HepG2 (cell line): ENCODE results near the gene STK11. TPM values are rescaled to one million over a fixed set of nuclear protein-coding genes. Genes with fewer than 3 reads are reported as not detected.
A peak's percentile ranks its signal among the peaks of the same experiment; 100 is the strongest.

Experiments
- ATAC-seq: fragments of 200-7000 bp; cut with Tn5 transposase; 3 replicates; pipeline ENCODE4 v1.9.1; 2020; ENCODE audit warnings: mild to moderate bottlenecking, moderate library complexity
- BruUV-seq: library from RNA; stranded (reverse); fragments of 400-500 nt; replicated peaks from 2 replicates; lab custom pipeline; 2021; lab: Mats Ljungman, UMichigan
- CTCF ChIA-PET: fragments of 300-600 bp; formaldehyde crosslinking; extraction: SDS; loops from one replicate; lab custom pipeline; 2021; ENCODE audit warnings: low total read pairs, inconsistent platforms, low intra/inter-chr PET ratio; lab: Yijun Ruan, JAX
- POLR2A ChIA-PET: fragments of 350-600 bp; sonication (Branson Sonifier 250); formaldehyde crosslinking; loops from one replicate; lab custom pipeline; 2020; ENCODE audit warnings: antibody characterized with exemption, inconsistent platforms; lab: Yijun Ruan, JAX
- DNase-seq: peaks from one replicate; pipeline ENCODE4 v3.0.0-alpha.2; 2015; ENCODE audit warnings: low spot score
- FAIRE-seq: peaks from 3 replicates; lab custom pipeline; 2011; peaks lifted over from hg19 to GRCh38; lab: Jason Lieb, UNC
- H2AFZ ChIP-seq: one replicate; pipeline ENCODE4 v1.6.1; 2011; ENCODE audit warnings: low read length, inconsistent platforms
- H3K27ac ChIP-seq: fragments of 300-600 bp; 3 replicates; pipeline ENCODE4 v1.8.0; 2011; ENCODE audit warnings: mixed run types, mild to moderate bottlenecking, mixed read lengths, low read length, inconsistent platforms; ENCODE audit not compliant: insufficient read depth; ENCODE audit errors: extremely low read length
- H3K27me3 ChIP-seq, 2 experiments: fragments of 200-600 bp in 1 of 2; 2 replicates in 1 of 2; 3 replicates in 1 of 2; pipeline versions ENCODE4 v1.6.0 to v1.8.0; 2011; ENCODE audit warnings: low read length in 2 of 2, mild to moderate bottlenecking in 2 of 2, moderate library complexity in 2 of 2, inconsistent platforms in 1 of 2; ENCODE audit not compliant: insufficient read depth in 2 of 2, control insufficient read depth in 1 of 2
- H3K36me3 ChIP-seq, 2 experiments: fragments of 200-600 bp in 1 of 2; replicated peaks in 1 of 2; 2 replicates in 1 of 2; 3 replicates in 1 of 2; pipeline versions ENCODE4 v1.5.1 to v1.8.0; 2011; ENCODE audit warnings: low read length in 2 of 2, inconsistent platforms in 1 of 2; ENCODE audit not compliant: insufficient read depth in 2 of 2, control insufficient read depth in 1 of 2
- H3K4me1 ChIP-seq: 2 replicates; pipeline ENCODE4 v1.5.1; 2012; ENCODE audit warnings: low read length, inconsistent platforms; ENCODE audit not compliant: insufficient read depth
- H3K4me2 ChIP-seq: 2 replicates; pipeline ENCODE4 v1.6.0; 2011; ENCODE audit warnings: low read depth, low read length, inconsistent platforms
- H3K4me3 ChIP-seq, 3 experiments: fragments of 200-600 bp in 1 of 3; sonication (generic), shearing (Covaris generic) in 1 of 3; replicated peaks in 1 of 3; 2 replicates each; pipeline ENCODE4 v1.5.1; 2011 to 2016; ENCODE audit warnings: low read length in 3 of 3, inconsistent platforms in 2 of 3, low read depth in 2 of 3, mild to moderate bottlenecking in 2 of 3, control low read depth in 1 of 3, mixed read lengths in 1 of 3; ENCODE audit not compliant: insufficient read depth in 1 of 3
- H3K79me2 ChIP-seq: one replicate; pipeline ENCODE4 v1.6.1; 2011; ENCODE audit warnings: low read length, inconsistent platforms; ENCODE audit not compliant: insufficient read depth
- H3K9ac ChIP-seq: 2 replicates; pipeline ENCODE4 v1.6.0; 2011; ENCODE audit warnings: mild to moderate bottlenecking, low read depth, low read length, inconsistent platforms; ENCODE audit not compliant: insufficient read depth
- H3K9me3 ChIP-seq: 2 replicates; pipeline ENCODE4 v1.5.1; 2012; ENCODE audit warnings: mild to moderate bottlenecking, low read length
- H4K20me1 ChIP-seq: 2 replicates; pipeline ENCODE4 v1.6.0; 2011; ENCODE audit warnings: inconsistent platforms, mild to moderate bottlenecking, low read length, moderate library complexity; ENCODE audit not compliant: insufficient read depth
- CEBPB ChIP-seq: IDR thresholded peaks from 2 replicates; pipeline ENCODE4 v1.6.1; 2011; ENCODE audit warnings: low read depth, low read length, improper control_type of control experiment, borderline replicate concordance
- CEBPG ChIP-seq: IDR thresholded peaks from 2 replicates; pipeline ENCODE4 v1.6.1; 2016
- HNRNPLL ChIP-seq: fragments of 200-400 bp; formaldehyde crosslinking; IDR thresholded peaks from 2 replicates; pipeline ENCODE4 v1.6.1; 2017; ENCODE audit warnings: mild to moderate bottlenecking, low read depth, low read length; ENCODE audit not compliant: poor library complexity, severe bottlenecking
- JUND ChIP-seq: sonication (generic); formaldehyde crosslinking; IDR thresholded peaks from 2 replicates; pipeline ENCODE4 v1.8.0; 2022; ENCODE audit warnings: mild to moderate bottlenecking, missing genetic modification reagents
- KDM4B ChIP-seq: sonication (generic); formaldehyde crosslinking; IDR thresholded peaks from 2 replicates; pipeline ENCODE4 v1.4.0; 2020; ENCODE audit warnings: missing genetic modification reagents
- MAF1 ChIP-seq: sonication (generic); formaldehyde crosslinking; IDR thresholded peaks from 2 replicates; pipeline ENCODE4 v1.5.0; 2020; ENCODE audit warnings: missing genetic modification reagents, borderline replicate concordance
- MTA3 ChIP-seq: sonication (generic); formaldehyde crosslinking; IDR thresholded peaks from 2 replicates; pipeline ENCODE4 v1.4.0; 2020; ENCODE audit warnings: missing genetic modification reagents
- PRDM15 ChIP-seq: sonication (generic); formaldehyde crosslinking; IDR thresholded peaks from 2 replicates; pipeline ENCODE4 v1.4.0; 2020; ENCODE audit warnings: missing genetic modification reagents
- RFXANK ChIP-seq: IDR thresholded peaks from 2 replicates; pipeline ENCODE4 v1.6.1; 2016
- ZNF24 ChIP-seq: fragments of 450-650 bp; IDR thresholded peaks from 2 replicates; pipeline ENCODE4 v1.6.1; 2017; ENCODE audit warnings: antibody characterized with exemption, mild to moderate bottlenecking
- ZNF256 ChIP-seq: sonication (generic); formaldehyde crosslinking; conservative IDR thresholded peaks from 2 replicates; pipeline ENCODE4 v1.4.0; 2020; ENCODE audit warnings: missing genetic modification reagents
- ZNF530 ChIP-seq: sonication (generic); formaldehyde crosslinking; IDR thresholded peaks from 2 replicates; pipeline ENCODE4 v1.5.0; 2020; ENCODE audit warnings: low read depth, mild to moderate bottlenecking, missing genetic modification reagents
- ZNF850 ChIP-seq: sonication (generic); formaldehyde crosslinking; conservative IDR thresholded peaks from 2 replicates; pipeline ENCODE4 v1.9.0; 2021; ENCODE audit warnings: mild to moderate bottlenecking, missing genetic modification reagents
- WGBS: methylation state at CpG from one replicate; pipeline ENCODE4 v1.1.6; 2017; ENCODE audit warnings: low lambda C conversion rate; 5-methylcytosine and 5-hydroxymethylcytosine counted together
- in situ Hi-C: cut with HindIII; loops from 2 replicates; pipeline ENCODE4 v1.10.0; 2017; ENCODE audit warnings: low pct_unique_long_range_greater_than_20kb; ENCODE audit not compliant: extremely low pct_ligation_motif_present
- intact Hi-C: fragments of 100-400 bp; cut with micrococcal nuclease; formaldehyde crosslinking; loops from one replicate; pipeline ENCODE4 v1.10.0; 2022; ENCODE audit not compliant: unreplicated experiment
- polyA plus RNA-seq, 8 experiments: library from polyadenylated mRNA; depleted of rRNA in 3 of 8; stranded (reverse) in 7 of 8; unstranded in 1 of 8; fragments of >200 nt; fragmentation: Illumina TruSeq in 4 of 8; extraction: Trizol in 4 of 8; gene quantifications; 2 replicates each; pipeline versions ENCODE4 v1.2.1 to v1.2.3, GENCODE V29; 2011 to 2016; ENCODE audit warnings: low read depth in 4 of 8, missing spikeins in 1 of 8, mixed read lengths in 1 of 8; ENCODE audit not compliant: insufficient read depth in 1 of 8
- total RNA-seq, 5 experiments: library from RNA; depleted of rRNA; stranded (reverse); fragments of >200 nt; fragmentation: Illumina TruSeq; extraction: Trizol; gene quantifications; 2 replicates each; pipeline ENCODE4 v1.2.3, GENCODE V29; 2016; ENCODE audit warnings: low read depth in 1 of 5
- TF ChIP-seq, protein P1 (sequence below): sonication (generic); formaldehyde crosslinking; IDR thresholded peaks from 2 replicates; pipeline ENCODE4 v1.8.0; 2022; ENCODE audit warnings: mild to moderate bottlenecking, missing genetic modification reagents, moderate library complexity
- TF ChIP-seq, protein P2 (sequence below): sonication (generic); formaldehyde crosslinking; IDR thresholded peaks from 2 replicates; pipeline ENCODE4 v1.4.0; 2020; ENCODE audit warnings: mild to moderate bottlenecking, missing genetic modification reagents, borderline replicate concordance

Gene STK11
- total and polyA plus RNA-seq, 2 of the 13 experiments (the other 11 are each of a cell fraction or from before 2014, with no cell fraction given), result 27.5 to 43.6 TPM

DNA sequence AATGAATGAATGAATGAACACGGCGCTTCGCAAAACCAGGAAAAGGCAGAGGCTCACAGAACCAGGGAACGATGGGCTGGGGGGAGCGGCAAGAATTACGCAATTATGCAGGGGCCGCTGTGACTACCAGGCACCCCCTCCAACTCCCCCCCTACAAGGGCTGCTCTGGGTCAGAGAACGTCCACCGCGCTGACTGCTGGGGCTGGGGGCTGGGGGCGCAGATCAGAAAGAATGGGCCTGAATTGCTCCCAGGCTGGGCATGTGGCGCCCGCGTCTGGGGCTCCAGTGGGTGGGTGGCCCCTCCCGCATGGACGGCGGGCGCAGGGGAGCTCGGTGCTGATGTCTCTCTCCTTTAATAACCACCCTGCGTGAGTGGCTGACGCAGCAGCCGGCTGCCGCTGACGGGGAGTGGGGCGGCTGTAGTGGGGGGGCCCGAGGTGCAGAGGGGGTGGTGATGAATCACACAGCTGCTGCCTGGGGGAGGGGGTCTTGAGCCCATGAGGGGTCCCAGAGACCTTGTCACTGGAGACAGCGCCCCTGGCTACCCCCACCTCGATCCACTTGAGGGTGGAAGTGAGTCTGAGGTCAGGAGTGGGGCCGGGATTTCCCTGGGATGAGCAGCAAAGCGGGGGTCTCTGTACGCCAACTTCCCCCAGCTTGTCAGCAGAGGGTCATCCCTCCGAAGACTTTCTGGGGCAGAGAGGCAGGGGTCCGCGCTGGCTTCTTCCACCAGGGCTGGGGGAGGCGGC is 62.1 kb downstream of the STK11 start:
- CTCF ChIA-PET, result interaction anchor here (0.7 to 3.8 kb wide), 4 partner anchors 15 to 24 kb away, joined by 4 to 60 read pairs (median 4); partner anchors contain the start of gene MIDN
- in situ Hi-C loops, result no loop called here
- FAIRE-seq, result no peak
- POLR2A ChIA-PET, result interaction anchor here (0.5 to 11.5 kb wide), 3 partner anchors 13 to 237 kb away, joined by 3 to 668 read pairs (median 469); partner anchors contain the start of genes ATP5F1D, CBARP and MIDN
- Histone ChIP-seq H3K4me2 (peak overlapping the region; percentile 92), H3K9me3 (no peaks in the 10 kb centered on the region), H3K9ac (peak overlapping the region; percentile 73; the same call in 1 of the 2 replicates), H3K4me3 (peak overlapping the region; percentile 49 to 90 (median 58); a peak in 5 of 6 replicates), H4K20me1 (peaks cover 27% of the 10 kb centered on the region), H2AFZ (no peak overlapping the region), H3K79me2 (peaks cover 32% of the 10 kb centered on the region), H3K36me3 (peaks cover 12 to 22% of the 10 kb centered on the region in 2 experiments), H3K27me3 (no peaks in the 10 kb centered on the region), H3K4me1 (peaks cover 76% of the 10 kb centered on the region), H3K27ac (no peak overlapping the region)
- no peak for ATAC-seq
- 61% methylated on average over 19 of the region's 35 CpGs for whole genome bisulfite sequencing
- intact Hi-C loops, result no loop called here
- DNase-seq, result no peak
- no TSS peak for BruUV-seq
- TF ChIP-seq RFXANK (CRISPR knock-in tag) (no peak), PRDM15 (CRISPR knock-in tag) (peak; percentile 52; the same call in 1 of the 2 replicates), MTA3 (no peak), ZNF850 (no peak), ZNF256 (CRISPR knock-in tag) (no peak), ZNF530 (CRISPR knock-in tag) (no peak), JUND (CRISPR knock-in tag) (no peak), CEBPG (peak; percentile 36; the same call in 1 of the 2 replicates), KDM4B (no peak), MAF1 (CRISPR knock-in tag) (no peak), ZNF24 (peak; percentile 85; the same call in 1 of the 2 replicates), CEBPB (peak; percentile 76), HNRNPLL (peak; percentile 9)
- TF ChIP-seq, protein P1, sequence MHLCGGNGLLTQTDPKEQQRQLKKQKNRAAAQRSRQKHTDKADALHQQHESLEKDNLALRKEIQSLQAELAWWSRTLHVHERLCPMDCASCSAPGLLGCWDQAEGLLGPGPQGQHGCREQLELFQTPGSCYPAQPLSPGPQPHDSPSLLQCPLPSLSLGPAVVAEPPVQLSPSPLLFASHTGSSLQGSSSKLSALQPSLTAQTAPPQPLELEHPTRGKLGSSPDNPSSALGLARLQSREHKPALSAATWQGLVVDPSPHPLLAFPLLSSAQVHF, result no peak
- TF ChIP-seq, protein P2, sequence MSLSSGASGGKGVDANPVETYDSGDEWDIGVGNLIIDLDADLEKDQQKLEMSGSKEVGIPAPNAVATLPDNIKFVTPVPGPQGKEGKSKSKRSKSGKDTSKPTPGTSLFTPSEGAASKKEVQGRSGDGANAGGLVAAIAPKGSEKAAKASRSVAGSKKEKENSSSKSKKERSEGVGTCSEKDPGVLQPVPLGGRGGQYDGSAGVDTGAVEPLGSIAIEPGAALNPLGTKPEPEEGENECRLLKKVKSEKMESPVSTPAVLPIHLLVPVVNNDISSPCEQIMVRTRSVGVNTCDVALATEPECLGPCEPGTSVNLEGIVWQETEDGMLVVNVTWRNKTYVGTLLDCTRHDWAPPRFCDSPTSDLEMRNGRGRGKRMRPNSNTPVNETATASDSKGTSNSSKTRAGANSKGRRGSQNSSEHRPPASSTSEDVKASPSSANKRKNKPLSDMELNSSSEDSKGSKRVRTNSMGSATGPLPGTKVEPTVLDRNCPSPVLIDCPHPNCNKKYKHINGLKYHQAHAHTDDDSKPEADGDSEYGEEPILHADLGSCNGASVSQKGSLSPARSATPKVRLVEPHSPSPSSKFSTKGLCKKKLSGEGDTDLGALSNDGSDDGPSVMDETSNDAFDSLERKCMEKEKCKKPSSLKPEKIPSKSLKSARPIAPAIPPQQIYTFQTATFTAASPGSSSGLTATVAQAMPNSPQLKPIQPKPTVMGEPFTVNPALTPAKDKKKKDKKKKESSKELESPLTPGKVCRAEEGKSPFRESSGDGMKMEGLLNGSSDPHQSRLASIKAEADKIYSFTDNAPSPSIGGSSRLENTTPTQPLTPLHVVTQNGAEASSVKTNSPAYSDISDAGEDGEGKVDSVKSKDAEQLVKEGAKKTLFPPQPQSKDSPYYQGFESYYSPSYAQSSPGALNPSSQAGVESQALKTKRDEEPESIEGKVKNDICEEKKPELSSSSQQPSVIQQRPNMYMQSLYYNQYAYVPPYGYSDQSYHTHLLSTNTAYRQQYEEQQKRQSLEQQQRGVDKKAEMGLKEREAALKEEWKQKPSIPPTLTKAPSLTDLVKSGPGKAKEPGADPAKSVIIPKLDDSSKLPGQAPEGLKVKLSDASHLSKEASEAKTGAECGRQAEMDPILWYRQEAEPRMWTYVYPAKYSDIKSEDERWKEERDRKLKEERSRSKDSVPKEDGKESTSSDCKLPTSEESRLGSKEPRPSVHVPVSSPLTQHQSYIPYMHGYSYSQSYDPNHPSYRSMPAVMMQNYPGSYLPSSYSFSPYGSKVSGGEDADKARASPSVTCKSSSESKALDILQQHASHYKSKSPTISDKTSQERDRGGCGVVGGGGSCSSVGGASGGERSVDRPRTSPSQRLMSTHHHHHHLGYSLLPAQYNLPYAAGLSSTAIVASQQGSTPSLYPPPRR (CRISPR knock-in tag), result 0 out of 2 replicates have a peak, but pooled peaks have one; percentile 0
